SU-DHL-6 (cell line): Measurements from ENCODE around the gene CCL26.
"Not testable (repeated sequence)": the region's sequence is repeated elsewhere in the genome, so short reads cannot be mapped to it uniquely, and the experiment has no call there.

Source experiments
- EZH2phosphoT487 ChIP-seq: fragments of 200-600 bp; sonication (generic), shearing (Covaris generic); conservative IDR thresholded peaks from 2 replicates; pipeline ENCODE4 v1.6.1; 2018; ENCODE audit warnings: mild to moderate bottlenecking, antibody characterized with exemption, low read length, moderate library complexity, mixed read lengths
- TF ChIP-seq, protein P1 (sequence below): fragments of 200-600 bp; sonication (generic); IDR thresholded peaks from one replicate; pipeline ENCODE4 v1.5.1; 2017; ENCODE audit warnings: antibody characterized with exemption, mild to moderate bottlenecking, low read length, moderate library complexity; ENCODE audit not compliant: insufficient read depth, poor library complexity, severe bottlenecking

DNA sequence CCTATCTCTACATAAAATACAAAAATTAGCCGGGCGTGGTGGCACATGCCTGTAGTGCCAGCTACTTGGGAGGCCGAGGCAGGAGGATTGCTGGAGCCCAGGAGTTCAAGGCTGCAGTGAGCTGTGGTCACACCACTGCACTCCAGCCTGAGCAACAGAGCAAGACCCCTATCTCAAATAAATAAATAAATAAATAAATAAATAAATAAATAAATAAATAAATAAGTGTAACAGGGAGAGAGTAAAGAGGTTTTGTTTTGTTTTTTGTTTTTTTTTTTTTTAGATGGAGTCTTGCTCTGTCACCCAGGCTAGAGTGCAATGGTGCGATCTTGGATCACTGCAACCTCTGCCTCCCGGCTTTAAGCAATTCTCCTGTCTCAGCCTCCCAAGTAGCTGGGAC, 20.6 kb upstream of the CCL26 start:
- TF ChIP-seq, protein P1, sequence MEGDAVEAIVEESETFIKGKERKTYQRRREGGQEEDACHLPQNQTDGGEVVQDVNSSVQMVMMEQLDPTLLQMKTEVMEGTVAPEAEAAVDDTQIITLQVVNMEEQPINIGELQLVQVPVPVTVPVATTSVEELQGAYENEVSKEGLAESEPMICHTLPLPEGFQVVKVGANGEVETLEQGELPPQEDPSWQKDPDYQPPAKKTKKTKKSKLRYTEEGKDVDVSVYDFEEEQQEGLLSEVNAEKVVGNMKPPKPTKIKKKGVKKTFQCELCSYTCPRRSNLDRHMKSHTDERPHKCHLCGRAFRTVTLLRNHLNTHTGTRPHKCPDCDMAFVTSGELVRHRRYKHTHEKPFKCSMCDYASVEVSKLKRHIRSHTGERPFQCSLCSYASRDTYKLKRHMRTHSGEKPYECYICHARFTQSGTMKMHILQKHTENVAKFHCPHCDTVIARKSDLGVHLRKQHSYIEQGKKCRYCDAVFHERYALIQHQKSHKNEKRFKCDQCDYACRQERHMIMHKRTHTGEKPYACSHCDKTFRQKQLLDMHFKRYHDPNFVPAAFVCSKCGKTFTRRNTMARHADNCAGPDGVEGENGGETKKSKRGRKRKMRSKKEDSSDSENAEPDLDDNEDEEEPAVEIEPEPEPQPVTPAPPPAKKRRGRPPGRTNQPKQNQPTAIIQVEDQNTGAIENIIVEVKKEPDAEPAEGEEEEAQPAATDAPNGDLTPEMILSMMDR = not testable (repeated sequence)
- TF ChIP-seq EZH2phosphoT487 = not testable (repeated sequence)
